GM12874 (cell line): ENCODE results near the gene CRELD2.

ENCODE experiments used
- TF ChIP-seq, protein P1 (sequence below): IDR thresholded peaks from 2 replicates; pipeline ENCODE4 v1.5.1; 2011; ENCODE audit warnings: low read depth, mild to moderate bottlenecking, control low read depth, low read length, moderate library complexity; ENCODE audit not compliant: insufficient read depth

Gene CRELD2, protein sequence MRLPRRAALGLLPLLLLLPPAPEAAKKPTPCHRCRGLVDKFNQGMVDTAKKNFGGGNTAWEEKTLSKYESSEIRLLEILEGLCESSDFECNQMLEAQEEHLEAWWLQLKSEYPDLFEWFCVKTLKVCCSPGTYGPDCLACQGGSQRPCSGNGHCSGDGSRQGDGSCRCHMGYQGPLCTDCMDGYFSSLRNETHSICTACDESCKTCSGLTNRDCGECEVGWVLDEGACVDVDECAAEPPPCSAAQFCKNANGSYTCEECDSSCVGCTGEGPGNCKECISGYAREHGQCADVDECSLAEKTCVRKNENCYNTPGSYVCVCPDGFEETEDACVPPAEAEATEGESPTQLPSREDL

DNA sequence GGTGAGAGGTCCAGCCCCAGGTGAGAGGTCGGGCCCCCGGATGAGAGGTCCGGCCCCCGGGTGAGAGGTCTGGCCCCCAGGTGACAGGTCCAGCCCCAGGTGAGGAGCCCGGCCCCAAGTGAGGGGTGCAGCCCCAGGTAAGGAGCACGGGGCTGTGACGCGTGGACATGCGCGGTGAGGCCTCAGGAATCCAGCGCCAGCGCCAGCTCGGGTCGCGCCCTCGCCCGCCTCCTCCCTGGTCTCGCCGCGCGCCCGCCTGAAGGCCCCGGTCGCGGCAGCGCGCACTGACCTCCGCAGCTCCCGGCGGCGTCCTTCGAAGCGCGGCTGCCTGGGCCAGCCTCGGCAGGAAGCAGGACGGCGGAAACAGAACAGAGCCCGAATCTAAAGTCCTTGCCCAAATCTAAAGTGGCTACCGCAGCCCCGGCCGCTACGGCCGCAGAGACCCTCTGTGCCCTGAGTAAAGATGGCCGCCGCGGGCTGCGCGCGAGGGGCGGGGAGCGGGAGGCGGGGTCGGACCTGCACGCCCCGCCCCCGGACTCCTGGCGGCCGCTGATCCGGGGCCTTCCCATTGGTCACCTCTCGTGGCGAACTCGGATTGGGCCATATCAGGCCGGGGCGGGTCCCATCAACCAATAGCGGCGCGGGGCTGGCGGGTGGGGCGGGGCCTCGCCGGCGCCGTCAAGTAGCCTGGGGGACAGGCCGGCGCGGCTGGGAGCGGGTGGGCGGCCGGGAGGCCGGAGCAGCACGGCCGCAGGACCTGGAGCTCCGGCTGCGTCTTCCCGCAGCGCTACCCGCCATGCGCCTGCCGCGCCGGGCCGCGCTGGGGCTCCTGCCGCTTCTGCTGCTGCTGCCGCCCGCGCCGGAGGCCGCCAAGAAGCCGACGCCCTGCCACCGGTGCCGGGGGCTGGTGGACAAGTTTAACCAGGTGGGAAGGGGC, at the start of gene CRELD2, which contains the start of gene ALG12:
Gene CRELD2 (plus strand): TSS at position 661 of the 937 bp plus-strand sequence. CDS start 136 bp downstream, at position 797.
Gene ALG12 (minus strand): TSS at position 465 of the 937 bp plus-strand sequence. CDS start 4,673 bp downstream, outside the sequence.
- TF ChIP-seq, protein P1, sequence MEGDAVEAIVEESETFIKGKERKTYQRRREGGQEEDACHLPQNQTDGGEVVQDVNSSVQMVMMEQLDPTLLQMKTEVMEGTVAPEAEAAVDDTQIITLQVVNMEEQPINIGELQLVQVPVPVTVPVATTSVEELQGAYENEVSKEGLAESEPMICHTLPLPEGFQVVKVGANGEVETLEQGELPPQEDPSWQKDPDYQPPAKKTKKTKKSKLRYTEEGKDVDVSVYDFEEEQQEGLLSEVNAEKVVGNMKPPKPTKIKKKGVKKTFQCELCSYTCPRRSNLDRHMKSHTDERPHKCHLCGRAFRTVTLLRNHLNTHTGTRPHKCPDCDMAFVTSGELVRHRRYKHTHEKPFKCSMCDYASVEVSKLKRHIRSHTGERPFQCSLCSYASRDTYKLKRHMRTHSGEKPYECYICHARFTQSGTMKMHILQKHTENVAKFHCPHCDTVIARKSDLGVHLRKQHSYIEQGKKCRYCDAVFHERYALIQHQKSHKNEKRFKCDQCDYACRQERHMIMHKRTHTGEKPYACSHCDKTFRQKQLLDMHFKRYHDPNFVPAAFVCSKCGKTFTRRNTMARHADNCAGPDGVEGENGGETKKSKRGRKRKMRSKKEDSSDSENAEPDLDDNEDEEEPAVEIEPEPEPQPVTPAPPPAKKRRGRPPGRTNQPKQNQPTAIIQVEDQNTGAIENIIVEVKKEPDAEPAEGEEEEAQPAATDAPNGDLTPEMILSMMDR = no peak

DNA sequence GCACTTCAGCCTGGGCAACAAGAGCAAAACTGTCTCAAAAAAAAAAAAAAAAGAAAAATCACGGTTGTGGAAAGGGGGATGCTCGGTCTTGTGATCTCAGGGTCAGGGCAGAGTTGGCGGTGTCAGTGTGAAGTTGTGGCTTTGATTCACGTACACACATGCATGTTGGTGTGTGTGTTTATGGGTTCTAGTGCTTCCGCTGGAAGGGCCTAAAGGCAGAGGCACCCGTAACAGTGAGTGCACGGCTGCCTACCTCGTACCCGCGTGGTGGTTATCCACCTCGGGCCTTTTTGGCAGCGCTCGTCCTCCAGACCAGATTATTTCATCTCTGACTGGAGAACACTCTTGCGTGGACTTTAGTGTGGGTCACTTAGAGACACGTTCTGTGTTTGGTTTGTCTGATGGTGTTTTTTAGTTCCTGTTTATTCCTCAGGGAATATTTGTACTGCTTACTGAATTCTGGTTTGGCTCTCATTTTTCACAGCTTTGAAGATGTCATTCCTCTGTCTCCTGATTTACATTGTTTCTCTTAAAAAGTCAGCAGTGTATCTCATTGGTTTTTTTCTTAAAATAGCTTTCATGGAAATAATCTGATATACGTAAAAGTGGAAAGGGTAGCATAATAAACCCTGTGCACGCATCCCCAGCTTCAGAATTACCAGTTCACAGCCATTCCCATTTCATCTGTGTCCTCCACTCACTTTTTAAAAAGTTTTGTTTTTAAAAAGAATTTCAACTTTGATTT, 49.2 kb upstream of the CRELD2 start:
- TF ChIP-seq, protein P1 = no peak

DNA sequence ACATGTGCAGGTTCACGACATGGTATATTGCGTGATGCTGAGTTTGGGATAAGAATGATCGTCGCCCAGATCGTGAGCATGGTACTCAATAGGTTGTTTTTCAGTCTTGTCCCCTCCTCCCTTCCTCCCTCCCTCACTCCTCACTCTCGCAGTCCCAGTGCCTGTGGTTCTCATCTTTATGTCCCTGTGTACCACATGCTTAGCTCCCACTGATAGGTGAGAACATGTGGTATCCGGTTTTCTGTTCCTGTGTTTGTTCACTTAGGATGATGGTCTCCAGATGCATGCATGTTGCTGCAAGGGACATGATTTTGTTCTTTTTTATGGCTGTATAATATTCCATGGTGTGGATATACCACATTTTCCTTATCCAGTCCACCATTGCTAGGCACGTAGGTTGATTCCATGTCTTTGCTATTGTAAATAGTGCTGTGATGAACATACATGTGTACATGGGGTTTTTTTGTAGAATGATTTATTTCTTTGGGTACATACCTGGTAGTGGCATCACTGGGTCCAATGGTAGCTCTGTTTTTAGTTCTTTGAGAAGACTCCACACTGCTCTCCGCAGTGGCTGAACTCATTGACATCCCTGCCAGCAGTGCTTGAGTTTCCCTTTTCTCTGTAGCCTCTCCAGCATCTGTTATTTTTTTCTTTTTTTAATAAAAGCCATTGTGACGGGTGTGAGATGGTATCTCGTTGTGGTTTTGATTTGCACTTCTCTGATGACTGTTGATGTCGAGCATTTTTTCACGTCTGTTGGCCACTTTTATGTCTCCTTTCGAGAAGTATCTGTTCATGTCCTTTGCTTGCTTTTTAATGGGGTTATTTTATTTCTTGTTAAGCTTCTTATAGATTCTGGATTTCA, 48.4 kb upstream of the CRELD2 start:
- TF ChIP-seq, protein P1 = no peak

DNA sequence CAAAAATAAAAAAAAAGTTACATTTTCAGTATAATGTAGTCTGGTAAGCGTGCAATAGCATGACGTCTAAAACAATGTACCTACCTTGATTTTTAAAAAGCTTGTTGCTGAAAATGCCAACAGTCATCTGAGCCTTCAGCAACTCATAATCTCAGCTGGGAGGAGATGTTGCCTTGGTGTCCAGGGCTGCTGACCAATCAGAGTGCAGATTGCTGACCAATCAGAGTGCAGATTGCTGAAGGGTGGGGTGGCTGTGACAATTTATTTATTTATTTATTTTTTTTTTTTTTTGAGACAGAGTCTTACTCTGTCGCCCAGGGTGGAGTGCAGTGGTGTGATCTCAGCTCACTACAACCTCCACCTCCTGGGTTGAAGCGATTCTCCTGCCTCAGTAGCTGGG, 47.0 kb upstream of the CRELD2 start:
- TF ChIP-seq, protein P1 = no peak

DNA sequence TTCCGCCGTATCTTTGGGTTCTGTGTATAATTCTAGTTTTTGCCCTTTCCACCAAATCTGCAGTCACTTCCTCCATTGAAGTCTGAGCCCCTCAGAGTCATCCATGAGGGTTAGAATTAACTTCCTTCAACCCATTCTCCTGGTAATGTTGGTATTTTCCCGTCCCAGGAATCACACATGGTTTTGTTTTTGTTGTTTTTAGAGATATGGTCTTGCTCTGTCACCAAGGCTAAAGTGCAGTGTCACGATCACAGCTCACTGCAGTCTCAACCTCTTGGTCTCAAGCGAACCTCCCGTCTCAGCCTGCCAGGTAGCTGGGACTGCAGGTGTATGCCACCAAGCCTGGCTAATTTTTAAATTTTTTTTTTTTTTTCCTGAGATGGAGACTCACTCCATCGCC, 46.1 kb upstream of the CRELD2 start:
- TF ChIP-seq, protein P1 = no peak

DNA sequence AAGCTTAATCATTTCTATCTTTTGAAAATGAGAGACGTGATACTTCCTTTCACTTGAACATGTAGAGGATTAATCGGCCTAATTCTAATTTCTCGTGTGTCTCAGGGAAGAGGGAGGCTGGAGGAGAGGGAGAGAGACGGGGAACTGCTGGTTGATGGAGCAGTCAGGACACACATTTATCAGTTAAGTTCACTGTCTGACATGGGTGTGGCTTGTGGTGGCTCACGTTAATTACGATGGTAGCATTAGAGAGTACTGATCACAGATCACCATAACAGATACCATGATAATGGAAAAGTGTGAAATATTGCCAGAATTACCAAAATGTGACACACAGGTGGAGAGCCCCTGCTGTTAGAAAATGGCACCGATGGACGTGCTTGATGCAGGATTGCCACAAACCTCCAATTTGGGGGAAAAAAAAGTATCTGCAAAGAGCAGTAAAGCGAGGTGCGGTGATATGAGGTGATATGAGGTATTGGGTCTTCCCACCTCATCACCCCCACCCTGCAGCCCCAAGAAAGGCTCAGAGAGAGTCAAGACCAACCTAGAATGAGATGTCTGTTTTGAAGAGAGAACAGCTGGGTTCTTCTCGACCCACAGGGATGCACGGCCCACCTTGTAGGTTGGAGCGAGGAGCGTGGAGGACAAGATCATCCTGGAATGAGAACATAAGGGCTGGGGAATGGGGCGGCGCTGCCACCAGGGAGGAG, 45.0 kb upstream of the CRELD2 start:
- TF ChIP-seq, protein P1 = no peak
